Psoas muscle (tissue), 8 donors: ENCODE results near the gene CHPF2. TPM values are rescaled to one million over a fixed set of nuclear protein-coding genes. Genes with fewer than 3 reads are reported as not detected.

ENCODE experiments used
- ATAC-seq, 4 donors: fragments of 200-7000 bp; cut with Tn5 transposase; one replicate each; pipeline ENCODE4 v1.9.1; 2020; ENCODE audit warnings: moderate library complexity in 3 of 4, mild to moderate bottlenecking in 2 of 4
- DNase-seq, 2 donors: peaks; one replicate each; pipeline ENCODE4 v3.0.0-alpha.2; 2020
- H3K27ac ChIP-seq: fragments of 200-600 bp; one replicate; pipeline ENCODE4 v1.8.0; 2022
- H3K27me3 ChIP-seq, 3 donors: fragments of 200-600 bp in 1 of 3; one replicate each; pipeline versions ENCODE4 v1.6.1 to v1.8.0; 2013 to 2022; ENCODE audit warnings: low read length in 2 of 3, mild to moderate bottlenecking in 2 of 3, moderate library complexity in 1 of 3; ENCODE audit not compliant: insufficient read depth in 3 of 3
- H3K36me3 ChIP-seq, 2 donors: fragments of 200-600 bp in 1 of 2; one replicate each; pipeline versions ENCODE4 v1.6.1 to v1.8.0; 2013 to 2022; ENCODE audit warnings: low read depth in 1 of 2, mild to moderate bottlenecking in 1 of 2, moderate library complexity in 1 of 2; ENCODE audit not compliant: insufficient read depth in 1 of 2
- H3K4me1 ChIP-seq: fragments of 200-600 bp; one replicate; pipeline ENCODE4 v1.8.0; 2022
- H3K4me3 ChIP-seq: fragments of 200-600 bp; one replicate; pipeline ENCODE4 v1.8.0; 2022; ENCODE audit warnings: mild to moderate bottlenecking
- H3K9me3 ChIP-seq: fragments of 200-600 bp; one replicate; pipeline ENCODE4 v1.8.0; 2022
- CTCF ChIP-seq: fragments of 200-600 bp; IDR thresholded peaks from one replicate; pipeline ENCODE4 v1.8.0; 2022; ENCODE audit warnings: antibody characterized with exemption
- WGBS, 3 donors: extraction: QIAGEN DNeasy Blood & Tissue Kit; methylation state at CpG; one replicate each; pipeline versions ENCODE4 v1.1.6 to v1.1.7; 2013; 5-methylcytosine and 5-hydroxymethylcytosine counted together
- intact Hi-C, 2 donors: fragments of 100-400 bp; cut with DNase I; formaldehyde crosslinking; loops; one replicate each; pipeline versions ENCODE4 v1.11.0 to v1.14.2; 2022
- polyA plus RNA-seq, 3 donors: library from polyadenylated mRNA; stranded (reverse); fragments of 200-250 nt; gene quantifications; one replicate each; pipeline ENCODE4 v1.2.3, GENCODE V29; 2013
- total RNA-seq, 4 donors: library from RNA; stranded (reverse); fragmentation: NEBNext Ultra II Directional in 2 of 4; extraction: Animal tissue kit (Norgen Biotek cat#: 25700) in 2 of 4; gene quantifications; one replicate each; pipeline versions ENCODE4 v1.2.1 to v1.2.4, GENCODE V29; 2021 to 2023
- donor health status: healthy with polysubstance abuse.
- donor health status: DM: no; HTN: no; CAD: no; lungs with moderate emphysema.
- donor health status: Bipolar disorder and iron deficiency.
- donor health status: healthy.
- donor health status: DM: yes; HTN: yes; CAD: no.
- donor health status: DM: no; HTN: no; CAD: no.
- donor health status: DM: no; HTN: no; CAD: no.
- donor health status: DM: yes; HTN: yes; CAD: no.

CHPF2 gene
- total and polyA plus RNA-seq, 7 donors: 5.3 to 19.8 (median 10.1) TPM

- Histone ChIP-seq H3K36me3 (no peaks in the 10 kb centered on the region), H3K27ac (peak overlapping the region; percentile 68), H3K27me3 (no peaks in the 10 kb centered on the region), H3K4me1 (peaks cover 15% of the 10 kb centered on the region), H3K4me3 (no peak overlapping the region), H3K9me3 (no peaks in the 10 kb centered on the region)
- TF ChIP-seq CTCF: no peak
- ATAC-seq (no peak), DNase-seq (peak in 1 of 2 donors; percentile 32)
- intact Hi-C loops: loop anchor here (5.0 to 10.0 kb wide), 4 partner anchors 35 to 113 kb away; partner anchors contain the start of gene ABCF2 (in 1 of the 2)
- 88 to 93% (median 91%) methylated on average over 22 to 23 of the region's 23 CpGs for WGBS, 3 donors
Measured at GRCh38 chr7:151192002-151192539, 40.2 kb upstream of the CHPF2 start.

- Histone ChIP-seq H3K4me3 (no peak overlapping the region), H3K27ac (no peak overlapping the region), H3K36me3 (no peaks in the 10 kb centered on the region), H3K9me3 (no peaks in the 10 kb centered on the region), H3K4me1 (peaks cover 6% of the 10 kb centered on the region), H3K27me3 (peaks cover 0 to under 1% (median 0%) of the 10 kb centered on the region in 3 donors)
- no peak for TF ChIP-seq CTCF
- WGBS, 3 donors: 84 to 94% (median 90%) methylated on average over 14 of the region's 14 CpGs
- intact Hi-C loops: loop anchor here (5.0 to 10.0 kb wide), 4 partner anchors 34 to 111 kb away; partner anchors contain the start of gene ABCF2 (in 1 of the 2)
- DNase-seq (no peak), ATAC-seq (no peak)
Measured at GRCh38 chr7:151193203-151193978, 38.9 kb upstream of the CHPF2 start.

- Histone ChIP-seq H3K9me3 (no peaks in the 10 kb centered on the region), H3K27ac (no peak overlapping the region), H3K36me3 (no peaks in the 10 kb centered on the region), H3K4me3 (no peak overlapping the region), H3K27me3 (peaks cover 0 to 5% (median 0%) of the 10 kb centered on the region in 3 donors), H3K4me1 (peaks cover 3% of the 10 kb centered on the region)
- TF ChIP-seq CTCF: no peak
- ATAC-seq (no peak), DNase-seq (no peak)
- intact Hi-C loops: loop anchor here (5.0 to 10.0 kb wide), 4 partner anchors 33 to 111 kb away; partner anchors contain the start of gene ABCF2 (in 1 of the 2)
- WGBS, 3 donors: 76 to 89% (median 78%) methylated on average over 7 of the region's 7 CpGs
Measured at GRCh38 chr7:151194188-151194587, 38.1 kb upstream of the CHPF2 start.

GRCh38 chr7:151195616-151196450 lies 36.5 kb upstream of the CHPF2 start:
- intact Hi-C loops: loop anchor here in 1 of 2 donors (10.0 kb wide), 1 partner anchor 109 kb away; no protein-coding TSS in a partner anchor
- Histone ChIP-seq H3K27me3 (peaks cover 0 to 7% (median 0%) of the 10 kb centered on the region in 3 donors), H3K4me1 (peaks cover 3% of the 10 kb centered on the region), H3K9me3 (no peaks in the 10 kb centered on the region), H3K4me3 (no peak overlapping the region), H3K27ac (no peak overlapping the region), H3K36me3 (no peaks in the 10 kb centered on the region)
- no peak for TF ChIP-seq CTCF
- no peak for DNase-seq
- WGBS, 3 donors: 46 to 61% (median 49%) methylated on average over 17 to 19 of the region's 19 CpGs
- ATAC-seq: no peak
